Brain microvascular endothelial cell (primary cell): ENCODE results near the gene KCNQ5.

Experiments used
- DNase-seq: peaks from one replicate; pipeline ENCODE4 v3.0.0-alpha.2; 2020
- H3K27ac ChIP-seq: fragments of 250-450 bp; sonication (Bioruptor Pico); 2 replicates; pipeline ENCODE4 v1.5.1; 2020; ENCODE audit warnings: mild to moderate bottlenecking, moderate library complexity
- H3K27me3 ChIP-seq: fragments of 250-450 bp; sonication (Bioruptor Pico); replicated peaks from 2 replicates; pipeline ENCODE4 v1.5.1; 2020; ENCODE audit warnings: mild to moderate bottlenecking
- H3K36me3 ChIP-seq: fragments of 250-450 bp; sonication (Bioruptor Pico); replicated peaks from 2 replicates; pipeline ENCODE4 v1.5.1; 2020; ENCODE audit warnings: mild to moderate bottlenecking
- H3K4me3 ChIP-seq: 2 replicates; pipeline ENCODE4 v1.5.1; 2011; ENCODE audit warnings: low read depth, mild to moderate bottlenecking, control low read depth, low read length, moderate library complexity
- in situ Hi-C: cut with HindIII; loops from 2 replicates; pipeline ENCODE4 v1.10.0; 2017; ENCODE audit warnings: low sequenced_read_pairs, low pct_ligation_motif_present
- TF ChIP-seq, protein P1 (sequence below): IDR thresholded peaks from 2 replicates; pipeline ENCODE4 v1.5.1; 2011; ENCODE audit warnings: low read depth, mild to moderate bottlenecking, moderate library complexity, low read length, control low read depth, inconsistent platforms; ENCODE audit errors: missing control alignments

The KCNQ5 gene

DNA sequence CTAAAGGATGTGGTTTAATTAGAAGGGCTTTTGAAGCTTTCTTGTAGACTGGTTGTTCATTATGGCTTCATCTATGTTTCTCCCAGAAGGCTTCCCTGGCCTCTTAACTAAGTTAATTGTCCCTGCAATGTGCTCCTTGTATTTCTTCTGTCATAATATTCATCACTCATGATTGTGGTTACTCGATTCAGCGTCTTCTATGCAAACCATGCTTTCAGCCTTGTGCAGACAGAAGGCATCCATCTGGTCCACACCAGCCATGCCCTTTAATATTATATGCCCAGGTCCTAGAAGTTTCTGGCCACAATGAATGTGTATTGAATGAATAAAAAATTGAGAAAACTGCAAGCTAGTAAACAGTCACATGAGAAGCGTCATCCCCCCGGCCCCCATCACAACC lies 440.3 kb downstream of the KCNQ5 start:
- in situ Hi-C loops, result no loop called here
- Histone ChIP-seq H3K36me3 (no peaks in the 10 kb centered on the region), H3K27ac (no peak overlapping the region), H3K27me3 (no peaks in the 10 kb centered on the region), H3K4me3 (no peak overlapping the region)
- no peak for DNase-seq
- TF ChIP-seq, protein P1, sequence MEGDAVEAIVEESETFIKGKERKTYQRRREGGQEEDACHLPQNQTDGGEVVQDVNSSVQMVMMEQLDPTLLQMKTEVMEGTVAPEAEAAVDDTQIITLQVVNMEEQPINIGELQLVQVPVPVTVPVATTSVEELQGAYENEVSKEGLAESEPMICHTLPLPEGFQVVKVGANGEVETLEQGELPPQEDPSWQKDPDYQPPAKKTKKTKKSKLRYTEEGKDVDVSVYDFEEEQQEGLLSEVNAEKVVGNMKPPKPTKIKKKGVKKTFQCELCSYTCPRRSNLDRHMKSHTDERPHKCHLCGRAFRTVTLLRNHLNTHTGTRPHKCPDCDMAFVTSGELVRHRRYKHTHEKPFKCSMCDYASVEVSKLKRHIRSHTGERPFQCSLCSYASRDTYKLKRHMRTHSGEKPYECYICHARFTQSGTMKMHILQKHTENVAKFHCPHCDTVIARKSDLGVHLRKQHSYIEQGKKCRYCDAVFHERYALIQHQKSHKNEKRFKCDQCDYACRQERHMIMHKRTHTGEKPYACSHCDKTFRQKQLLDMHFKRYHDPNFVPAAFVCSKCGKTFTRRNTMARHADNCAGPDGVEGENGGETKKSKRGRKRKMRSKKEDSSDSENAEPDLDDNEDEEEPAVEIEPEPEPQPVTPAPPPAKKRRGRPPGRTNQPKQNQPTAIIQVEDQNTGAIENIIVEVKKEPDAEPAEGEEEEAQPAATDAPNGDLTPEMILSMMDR, result no peak

DNA sequence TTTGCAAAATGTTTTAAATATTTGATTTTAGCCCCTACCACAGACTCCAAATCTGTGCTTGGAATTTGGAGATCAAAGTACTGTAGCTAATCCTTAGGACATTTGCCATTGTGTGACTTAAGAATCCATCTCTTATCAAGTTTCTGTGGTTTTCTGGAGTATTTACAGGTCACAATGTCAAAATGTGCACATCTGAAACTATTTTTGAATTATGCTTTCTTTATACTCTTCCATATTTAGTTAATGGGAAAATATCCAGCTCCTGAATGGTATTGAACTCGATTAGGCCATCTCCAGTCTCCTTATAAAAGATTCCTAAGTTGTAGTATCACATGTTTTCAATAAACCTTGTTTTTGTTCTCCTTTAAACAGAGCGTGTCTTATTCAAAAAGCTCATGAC lies 441.0 kb downstream of the KCNQ5 start:
- Histone ChIP-seq H3K27me3 (no peaks in the 10 kb centered on the region), H3K4me3 (no peak overlapping the region), H3K36me3 (no peaks in the 10 kb centered on the region), H3K27ac (no peak overlapping the region)
- in situ Hi-C loops, result no loop called here
- no peak for DNase-seq
- TF ChIP-seq, protein P1, result no peak

DNA sequence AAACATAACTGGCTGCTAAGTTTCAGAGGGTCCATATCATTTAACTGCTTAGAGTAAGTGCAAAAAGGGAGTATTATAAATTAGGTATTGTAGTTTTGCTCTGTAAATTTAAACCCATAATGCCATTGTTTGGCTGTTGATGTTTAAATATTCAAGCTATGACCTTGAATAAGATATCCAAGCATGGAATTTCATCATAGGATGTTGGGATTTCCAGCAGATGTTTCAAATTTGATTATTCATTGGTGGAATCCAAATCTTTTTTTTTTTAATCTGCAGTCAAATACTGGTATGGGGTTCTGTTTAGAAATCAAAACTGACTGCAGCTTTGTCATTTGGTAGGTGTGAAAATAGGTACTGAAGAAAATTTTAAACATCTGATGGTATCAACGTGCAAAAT lies 442.4 kb downstream of the KCNQ5 start:
- in situ Hi-C loops, result no loop called here
- Histone ChIP-seq H3K27me3 (no peaks in the 10 kb centered on the region), H3K36me3 (no peaks in the 10 kb centered on the region), H3K4me3 (no peak overlapping the region), H3K27ac (no peak overlapping the region)
- TF ChIP-seq, protein P1, result no peak
- DNase-seq, result no peak

DNA sequence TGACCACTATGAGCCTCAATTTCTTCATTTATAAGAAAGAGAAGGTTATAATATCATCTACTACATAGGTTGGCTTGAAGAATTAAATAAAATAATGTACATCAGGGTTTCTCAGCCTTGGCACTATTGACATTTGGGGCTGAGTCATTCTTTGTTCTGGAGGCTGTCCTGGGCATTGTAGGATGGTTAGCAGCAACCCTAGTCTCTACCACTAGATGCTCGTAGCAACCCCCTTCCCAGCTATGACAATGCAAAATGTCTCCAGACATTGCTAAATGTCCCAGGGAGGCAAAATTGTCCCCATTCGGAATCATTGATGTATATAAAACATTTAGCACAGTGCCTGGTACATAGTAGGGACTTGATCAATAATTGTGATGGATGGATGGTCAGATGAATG lies 451.4 kb downstream of the KCNQ5 start:
- H3K27ac ChIP-seq, result no peak overlapping the region
- no peak overlapping the region for H3K4me3 ChIP-seq
- no peaks in the 10 kb centered on the region for H3K27me3 ChIP-seq
- TF ChIP-seq, protein P1, result no peak
- H3K36me3 ChIP-seq, result no peaks in the 10 kb centered on the region
- DNase-seq, result no peak
- in situ Hi-C loops, result no loop called here

DNA sequence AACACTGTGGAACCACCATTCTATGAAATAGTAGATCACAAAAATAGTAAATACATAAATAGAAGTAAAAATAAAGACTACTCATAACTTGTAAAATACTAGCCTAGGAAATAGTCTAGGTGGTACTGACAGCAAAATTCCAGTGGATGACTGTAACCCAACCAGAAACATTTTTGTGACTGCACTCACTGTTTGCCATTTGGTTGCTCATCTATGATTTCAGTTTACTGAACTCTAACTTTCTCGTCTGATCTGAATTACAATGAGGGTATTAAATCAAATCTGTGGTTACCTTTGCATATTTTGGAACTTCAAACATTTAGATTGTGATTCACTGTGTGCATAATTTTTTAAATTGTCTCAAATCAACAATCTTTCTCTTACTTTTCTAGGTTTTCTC lies 452.3 kb downstream of the KCNQ5 start:
- peak; percentile 40 for DNase-seq

More for the DNA sequence above, 452.3 kb downstream of the KCNQ5 start:
- TF ChIP-seq, protein P1, result no peak
- no peak overlapping the region for H3K27ac ChIP-seq
- H3K27me3 ChIP-seq, result no peaks in the 10 kb centered on the region
- no peak overlapping the region for H3K4me3 ChIP-seq
- in situ Hi-C loops, result no loop called here
- no peaks in the 10 kb centered on the region for H3K36me3 ChIP-seq
